GM18861 (cell line): ENCODE results near the gene PLEKHA7.

ENCODE experiments used
- ATAC-seq: cut with Tn5 transposase; IDR thresholded peaks from one replicate; pipeline ENCODE4 v1.9.1; 2021; ENCODE audit not compliant: unreplicated experiment

PLEKHA7 gene

DNA sequence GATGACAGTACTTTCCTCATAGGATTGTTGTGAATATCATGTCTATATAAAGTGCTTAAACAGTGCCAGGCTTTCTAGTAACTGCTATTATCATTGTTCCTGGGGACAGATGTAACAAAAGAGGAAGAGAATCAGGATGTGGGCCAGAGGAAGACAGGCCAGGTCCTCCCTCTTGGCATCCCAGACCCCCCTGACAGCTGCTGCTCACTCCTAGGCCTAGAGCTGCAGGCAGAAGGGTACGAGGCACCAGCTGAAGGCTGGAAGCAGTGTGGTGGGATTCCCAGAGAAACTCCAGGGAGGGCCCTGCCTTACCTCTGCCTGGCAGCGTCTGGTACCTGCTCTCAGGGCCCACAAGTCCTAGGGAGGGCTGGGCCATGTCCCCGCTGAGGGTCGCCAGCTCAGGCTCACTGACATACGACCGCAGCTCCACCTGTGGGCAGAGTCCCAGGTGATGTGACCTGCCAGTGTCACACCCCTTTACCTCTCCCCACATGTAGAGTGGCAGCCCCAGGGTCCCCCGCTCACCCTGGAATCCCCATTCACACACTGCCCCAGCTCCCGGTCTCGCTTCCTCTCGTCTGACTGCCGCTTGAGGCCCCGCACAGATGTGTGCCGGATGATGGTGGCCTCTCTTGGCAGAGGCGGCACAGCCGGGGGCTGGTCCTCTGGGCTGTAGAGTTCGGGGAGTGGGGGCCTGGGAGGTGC lies 223.6 kb downstream of the PLEKHA7 start:
- ATAC-seq, result no peak

DNA sequence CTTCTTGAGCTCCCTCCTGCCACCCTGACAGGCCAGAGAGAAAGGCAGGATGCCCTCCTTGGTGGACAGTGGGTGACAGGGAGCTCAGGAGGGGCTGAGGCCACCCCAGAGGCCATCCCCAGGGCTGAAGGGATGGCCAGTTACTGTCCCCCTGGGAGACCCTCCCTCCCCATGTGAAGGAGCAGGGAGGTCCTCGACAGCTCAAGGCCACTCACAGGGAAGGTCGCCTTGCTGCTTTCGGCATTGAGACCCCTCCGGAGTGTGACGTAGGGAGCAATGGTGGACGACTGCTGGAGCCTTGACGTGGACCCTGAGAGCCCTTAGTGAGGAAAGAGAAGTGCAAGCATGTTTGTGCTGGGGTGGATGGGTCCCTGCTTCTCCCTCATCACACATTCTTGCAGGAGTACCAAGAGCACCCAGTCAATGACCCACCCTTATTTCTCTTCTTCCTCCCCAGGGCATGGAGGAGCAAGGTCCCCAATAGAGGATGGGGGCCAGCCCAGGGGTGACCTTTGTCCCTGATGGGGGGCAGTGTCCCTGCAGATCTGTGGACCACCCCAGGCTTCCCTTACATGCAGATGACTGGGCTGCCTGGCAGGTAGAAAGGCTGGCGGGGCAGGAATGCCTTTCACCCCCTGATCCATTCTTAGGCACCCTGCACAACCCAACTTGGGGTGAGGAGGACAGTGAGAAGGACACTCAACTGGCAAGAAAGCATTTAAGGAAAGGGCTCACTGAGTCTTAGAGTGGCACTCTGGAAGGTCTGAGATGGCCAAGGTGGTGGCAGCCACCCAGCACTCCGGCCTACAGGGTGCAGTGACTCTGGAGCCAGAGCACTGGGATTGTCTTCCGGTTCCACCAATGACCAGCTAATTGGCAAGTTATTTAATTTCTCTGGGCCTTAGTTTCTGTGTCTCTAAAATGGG lies 224.4 kb downstream of the PLEKHA7 start:
- ATAC-seq, result no peak

DNA sequence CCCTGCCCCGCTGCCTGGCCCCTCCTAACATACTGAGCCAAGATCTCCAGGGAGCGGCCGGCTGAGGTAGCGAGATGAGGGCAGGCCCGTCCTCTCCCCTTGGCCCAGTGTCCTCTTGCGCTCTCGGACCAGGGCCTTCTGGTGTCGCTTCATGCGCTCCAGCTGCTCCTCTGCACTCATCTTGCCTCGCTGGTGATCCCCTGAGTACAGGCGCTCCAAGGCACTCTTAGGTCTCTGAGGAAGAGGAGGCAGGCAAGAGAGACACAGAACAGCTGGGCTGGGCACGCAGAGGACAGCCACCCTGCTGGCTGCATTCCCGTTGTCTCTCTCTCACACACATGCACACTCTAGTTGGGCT lies 225.2 kb downstream of the PLEKHA7 start:
- no peak for ATAC-seq

DNA sequence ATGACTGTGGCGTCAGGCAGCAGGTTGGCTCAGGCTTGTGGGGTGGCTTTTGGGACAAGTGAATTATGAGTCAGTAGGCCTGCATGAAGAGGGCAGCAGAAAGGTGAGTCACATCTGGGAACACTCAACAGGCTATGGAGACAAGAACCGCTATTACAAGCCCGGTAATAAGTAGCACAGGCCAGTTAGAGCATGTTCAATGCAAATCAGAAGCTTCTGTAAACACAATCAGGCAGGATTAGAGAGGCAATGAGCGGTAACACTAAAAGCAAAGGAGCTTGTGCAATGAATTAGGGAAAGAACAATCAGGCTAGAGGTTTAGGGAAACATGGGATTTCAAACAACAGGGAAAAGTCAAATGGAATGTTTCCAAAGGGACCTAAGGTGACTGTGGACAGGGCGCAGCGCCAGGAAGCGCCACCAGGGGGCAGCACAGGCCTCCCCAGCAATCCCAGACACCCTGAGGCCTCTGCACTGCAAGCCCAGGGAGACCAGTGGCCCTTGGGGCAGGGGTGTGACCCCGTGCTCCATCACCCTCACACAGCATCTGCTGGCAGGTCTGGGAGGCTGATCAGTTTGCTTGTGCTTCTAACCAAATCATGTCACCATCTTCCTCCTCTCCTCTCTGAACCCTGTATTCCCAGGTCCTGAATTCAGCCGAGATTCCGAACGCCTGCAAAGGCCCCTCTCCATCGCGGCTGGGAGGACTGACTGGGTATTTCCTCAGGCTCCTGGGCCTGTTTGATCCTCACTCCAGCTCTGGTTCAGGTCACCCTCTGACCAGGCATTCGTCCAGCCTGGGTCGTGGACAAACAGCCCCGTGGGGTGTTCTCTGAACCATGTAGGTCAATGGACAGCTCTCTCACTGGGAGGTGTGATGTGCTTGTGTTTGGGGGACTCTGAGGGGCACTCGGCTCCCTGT lies 225.8 kb downstream of the PLEKHA7 start:
- ATAC-seq, result peak; percentile 60

DNA sequence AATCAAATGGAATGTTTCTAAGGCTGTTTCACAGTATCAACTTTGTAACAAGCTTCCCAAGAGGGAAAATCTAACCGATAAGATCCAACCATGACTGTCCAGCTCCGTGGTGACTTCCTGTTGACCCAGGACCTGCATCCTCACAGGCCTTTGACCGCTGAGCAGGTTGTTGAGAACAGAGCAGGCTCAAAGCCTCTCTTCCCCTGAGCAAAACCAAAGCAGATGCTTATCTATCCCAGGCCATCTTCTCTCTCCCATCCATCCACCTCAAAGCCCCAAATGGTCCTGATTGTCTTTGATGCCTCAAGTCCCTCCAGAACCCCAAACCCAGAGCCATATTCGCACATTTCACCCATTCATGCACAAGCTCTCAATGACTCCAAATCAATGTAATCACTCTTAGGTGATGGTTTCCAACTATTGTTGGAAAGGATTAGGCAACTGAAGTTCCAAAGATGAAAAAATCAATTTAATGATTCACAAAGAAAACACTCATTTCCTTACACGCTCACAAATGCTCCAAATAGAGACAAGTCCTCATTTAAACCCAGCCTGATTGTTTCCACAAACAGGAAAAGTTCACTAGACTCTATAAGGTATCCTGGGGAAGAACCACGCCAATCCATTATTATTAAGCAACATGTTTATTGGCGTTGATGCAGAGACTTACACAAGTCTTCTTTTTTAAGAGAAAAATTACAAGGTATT lies 227.0 kb downstream of the PLEKHA7 start:
- ATAC-seq, result no peak

DNA sequence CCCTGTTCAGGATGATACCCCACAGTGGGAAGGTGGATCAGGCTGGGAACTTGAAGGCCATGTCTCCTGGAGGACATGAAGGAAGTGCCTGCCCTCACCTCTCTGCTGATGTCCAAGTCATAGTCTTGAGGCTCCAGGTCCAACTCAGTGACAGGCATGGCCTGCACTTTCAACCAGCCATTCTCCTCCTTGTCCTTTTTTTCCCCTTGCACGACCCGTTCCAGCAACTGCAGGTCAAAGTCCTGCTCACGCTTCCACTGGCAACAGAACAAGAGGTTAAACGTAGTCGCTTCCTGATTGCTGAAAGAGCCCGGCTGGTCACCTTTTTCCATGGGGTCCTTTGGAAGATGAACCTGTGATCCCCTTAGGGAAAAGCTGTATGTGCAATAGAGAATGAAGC lies 228.1 kb downstream of the PLEKHA7 start:
- no peak for ATAC-seq

DNA sequence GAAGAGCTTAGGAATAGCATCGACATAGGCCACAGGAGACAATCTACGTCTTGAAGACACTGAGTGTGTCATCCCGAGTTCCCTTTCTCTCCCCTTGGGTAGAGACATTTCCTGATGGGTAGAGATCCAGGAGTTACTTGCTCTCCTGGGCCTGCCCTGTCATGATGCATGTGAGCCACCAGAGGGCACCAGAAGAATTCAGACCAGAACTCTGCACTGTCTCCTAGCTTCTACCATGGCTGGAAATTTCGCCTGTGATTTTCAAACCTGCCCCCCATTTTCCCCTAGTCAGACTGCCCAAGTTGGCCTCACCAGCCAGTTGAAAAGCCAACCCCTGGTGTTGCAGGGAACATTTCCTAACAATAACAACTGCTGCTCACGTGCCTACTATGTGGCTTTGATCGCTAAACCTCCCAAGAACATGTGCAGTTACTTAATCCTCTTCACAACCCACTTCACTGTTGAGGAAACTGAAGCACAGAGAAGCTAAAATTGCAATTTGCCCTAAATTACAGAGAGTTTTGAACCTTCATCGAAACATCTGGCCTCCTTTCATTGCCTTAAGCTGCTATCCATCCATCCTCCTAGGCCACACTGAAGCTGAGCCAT lies 228.6 kb downstream of the PLEKHA7 start:
- ATAC-seq, result no peak

DNA sequence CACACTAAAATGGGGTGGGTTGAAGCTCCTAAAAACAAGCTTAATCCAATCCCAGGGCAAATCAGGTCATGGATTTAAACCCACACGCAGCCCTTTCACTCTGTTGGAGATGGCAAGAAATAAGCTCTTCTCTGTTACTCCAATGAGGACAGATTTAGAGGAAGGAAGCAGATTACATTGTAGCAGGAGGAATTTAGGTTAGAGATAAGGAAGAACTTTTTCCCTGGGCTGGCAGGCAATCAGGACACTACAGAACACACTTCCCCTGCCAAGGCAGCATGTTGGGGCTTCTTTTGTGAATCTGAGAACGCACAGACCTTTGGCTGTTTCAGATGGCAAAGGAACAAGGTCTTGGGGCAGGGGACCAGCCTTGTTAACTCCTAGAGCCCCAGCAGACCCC lies 229.5 kb downstream of the PLEKHA7 start:
- no peak for ATAC-seq

DNA sequence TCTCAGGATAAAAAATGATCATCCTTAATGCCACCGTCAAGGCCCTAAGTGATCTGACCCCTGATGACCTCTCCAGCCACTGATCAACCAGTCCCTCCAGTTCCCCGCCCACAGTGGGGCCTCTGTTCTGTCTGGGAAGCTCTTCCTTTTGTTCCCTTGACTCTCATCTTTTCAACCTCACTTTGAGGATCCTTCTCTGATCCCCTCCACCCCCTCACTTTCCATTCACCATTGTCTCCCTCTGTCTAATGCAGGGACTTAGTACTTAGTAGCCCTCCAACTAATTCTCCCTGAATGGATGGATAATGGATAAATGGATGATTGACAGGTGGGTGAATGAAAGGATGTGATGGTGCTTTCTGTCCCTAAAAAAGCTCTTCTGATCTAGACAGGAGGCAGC lies 230.1 kb downstream of the PLEKHA7 start:
- no peak for ATAC-seq

DNA sequence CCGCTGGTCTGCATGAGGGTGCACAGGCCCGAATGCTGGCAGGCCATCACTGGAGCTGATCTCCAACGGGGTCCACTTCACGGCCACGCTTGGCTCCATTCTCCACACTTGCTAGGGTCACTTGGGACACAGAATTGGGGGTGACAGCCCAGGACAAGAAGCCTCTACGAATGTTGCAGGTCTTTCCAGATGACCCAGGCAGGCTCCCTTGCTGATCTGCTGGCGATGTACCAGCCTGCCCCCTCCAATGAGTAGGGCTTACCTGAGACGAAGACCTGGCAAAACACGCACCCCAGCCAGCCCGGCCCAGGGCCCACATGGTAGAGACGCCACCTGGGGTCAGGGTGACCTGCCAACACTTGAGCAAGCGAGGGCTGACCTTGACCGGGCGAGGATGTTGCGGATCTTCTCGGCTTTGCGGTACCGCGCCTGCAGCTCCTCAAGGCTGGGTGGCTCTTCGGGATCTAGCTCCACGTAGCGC lies 230.9 kb downstream of the PLEKHA7 start:
- ATAC-seq, result no peak

DNA sequence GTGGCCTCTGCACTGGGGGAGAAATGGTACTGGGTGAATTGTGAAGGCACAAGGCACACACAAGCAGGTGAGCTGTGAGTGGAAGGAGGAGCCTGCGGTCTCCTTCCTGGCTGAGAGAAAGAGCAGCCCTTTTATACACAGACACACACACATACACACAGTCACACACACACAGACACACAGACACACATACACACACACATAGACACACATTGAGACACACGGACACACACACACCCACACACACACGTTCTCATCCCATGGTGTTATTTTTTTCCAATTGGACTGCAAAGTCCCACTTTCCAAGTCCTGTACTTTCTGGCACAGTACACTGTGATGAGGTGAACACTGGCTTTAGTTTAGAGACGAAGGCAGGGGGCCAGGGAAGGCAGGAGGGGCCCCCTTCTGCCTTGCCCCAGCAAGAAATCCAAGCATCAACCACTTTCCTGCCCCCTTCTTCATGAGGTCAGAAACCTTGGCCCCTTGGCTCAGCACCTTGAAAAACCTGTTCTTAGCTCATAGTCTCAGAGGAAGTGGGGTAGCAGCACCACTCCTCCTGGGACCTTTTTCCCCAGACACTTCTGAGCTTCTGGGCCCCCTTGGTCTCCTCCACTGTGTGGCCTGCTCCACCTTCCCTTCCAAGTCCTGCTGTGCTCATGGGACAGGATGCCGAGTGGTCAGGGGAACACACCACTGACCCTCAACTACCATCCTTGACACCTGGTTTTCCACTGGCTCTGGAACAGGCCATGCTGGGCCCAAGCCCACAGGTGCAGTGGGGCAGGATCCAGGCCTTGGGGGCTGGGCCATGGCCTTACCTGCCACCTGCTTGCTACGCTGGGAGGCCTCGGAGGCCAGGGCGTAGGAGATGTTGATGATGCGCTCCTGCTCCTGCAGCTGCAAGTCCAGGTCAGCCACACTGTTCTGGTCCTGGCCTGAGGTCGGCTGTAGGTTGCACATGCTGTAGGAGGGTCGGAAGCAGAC lies 232.0 kb downstream of the PLEKHA7 start:
- no peak for ATAC-seq

DNA sequence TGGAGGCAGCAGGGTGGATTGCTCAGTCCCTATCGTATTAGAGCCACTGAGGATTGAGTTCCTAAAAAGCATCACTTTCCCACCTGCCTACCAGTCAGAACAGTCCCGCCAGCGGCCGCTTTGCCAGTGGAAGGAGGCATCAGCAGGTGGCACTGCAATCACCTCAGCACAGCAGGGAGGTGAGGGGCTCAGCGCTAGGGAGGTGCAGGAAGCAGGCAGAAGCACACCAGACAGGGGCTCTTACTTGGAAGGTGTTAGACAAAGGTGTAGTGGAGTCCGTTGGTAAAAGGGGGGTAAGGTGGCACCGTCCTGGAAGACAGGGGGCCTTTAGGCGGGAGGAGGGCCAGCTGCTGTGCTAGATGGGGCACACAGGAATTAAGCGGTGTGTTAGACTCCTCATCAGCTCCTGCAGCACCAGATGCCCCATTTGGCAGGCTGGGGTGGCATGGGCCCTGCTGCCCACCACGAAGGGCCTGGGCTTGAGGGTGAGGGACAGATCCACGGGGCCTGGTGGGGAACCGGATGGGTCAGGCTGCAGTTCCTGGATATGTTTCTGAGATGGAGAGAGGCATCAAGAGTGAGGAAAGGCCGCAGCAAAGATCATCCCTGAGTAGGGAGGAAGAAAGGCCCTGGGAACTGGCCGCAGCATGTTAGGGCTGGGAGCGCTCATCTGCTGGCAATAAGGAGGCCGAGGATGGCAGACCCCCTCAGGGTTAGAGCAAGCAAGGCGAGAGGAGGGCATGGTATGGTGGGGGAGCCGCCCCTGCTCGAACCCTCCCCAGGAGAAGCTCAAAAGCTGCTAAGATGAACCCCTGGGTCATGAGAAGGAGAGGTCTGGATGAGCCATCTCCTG lies 233.3 kb downstream of the PLEKHA7 start:
- ATAC-seq, result no peak

DNA sequence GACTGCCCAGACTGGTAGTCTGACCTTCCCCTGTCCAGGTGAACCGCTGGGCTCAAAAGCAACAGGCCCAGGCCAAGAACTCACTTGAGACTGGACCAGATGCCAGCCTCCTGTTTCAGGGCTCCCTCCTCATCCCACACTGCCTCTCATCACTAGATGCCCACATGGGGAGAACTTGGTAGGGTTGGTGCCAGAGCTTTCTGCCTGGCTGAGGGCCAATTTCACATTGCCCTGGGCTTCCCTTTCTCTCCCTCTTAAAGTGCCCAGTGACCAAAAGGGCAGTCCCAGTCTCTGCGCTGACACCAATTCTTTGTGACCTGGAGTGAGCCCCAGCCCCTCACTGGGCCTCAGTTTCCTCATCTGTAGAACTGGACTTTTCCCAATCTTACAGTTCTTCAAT lies 234.1 kb downstream of the PLEKHA7 start:
- ATAC-seq, result no peak

DNA sequence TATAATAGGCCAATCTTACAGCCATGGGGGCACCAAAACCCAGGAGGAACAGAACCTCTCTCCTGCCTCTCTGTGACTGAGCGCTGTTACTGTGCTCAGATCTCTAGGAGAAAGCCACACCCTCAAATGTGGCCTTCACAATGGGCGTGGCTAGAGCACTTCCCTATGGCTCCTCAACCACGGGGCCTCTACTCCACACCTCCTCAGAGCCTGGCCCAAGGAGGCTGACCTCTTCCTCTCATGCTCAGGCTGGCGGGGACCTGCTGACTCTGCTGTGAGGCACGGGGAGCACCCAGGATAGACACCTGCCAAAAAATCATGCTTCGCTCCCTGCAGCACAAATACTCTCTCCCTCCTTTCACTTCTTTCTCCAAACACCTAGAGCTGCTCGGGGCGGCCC lies 234.8 kb downstream of the PLEKHA7 start:
- ATAC-seq, result no peak

DNA sequence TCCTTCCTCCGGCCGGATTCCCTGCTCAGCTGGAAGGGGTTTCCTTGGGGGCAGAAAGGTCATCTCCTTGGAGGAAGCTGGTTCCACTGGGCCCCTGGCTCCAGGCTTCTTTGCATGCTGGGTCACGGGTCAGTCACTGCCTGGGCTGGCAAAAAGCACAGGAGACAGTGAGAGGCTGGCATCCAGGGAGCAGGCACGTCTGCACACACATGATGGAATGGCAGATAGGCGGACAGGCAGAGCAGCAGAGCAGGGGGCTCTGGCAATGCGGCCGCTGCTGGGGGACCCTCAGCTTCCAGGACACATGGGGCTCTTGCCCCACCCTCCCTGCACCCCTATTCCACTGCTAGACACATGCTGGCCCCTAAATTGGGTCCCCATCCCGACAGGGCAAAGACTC lies 235.3 kb downstream of the PLEKHA7 start:
- ATAC-seq, result no peak

DNA sequence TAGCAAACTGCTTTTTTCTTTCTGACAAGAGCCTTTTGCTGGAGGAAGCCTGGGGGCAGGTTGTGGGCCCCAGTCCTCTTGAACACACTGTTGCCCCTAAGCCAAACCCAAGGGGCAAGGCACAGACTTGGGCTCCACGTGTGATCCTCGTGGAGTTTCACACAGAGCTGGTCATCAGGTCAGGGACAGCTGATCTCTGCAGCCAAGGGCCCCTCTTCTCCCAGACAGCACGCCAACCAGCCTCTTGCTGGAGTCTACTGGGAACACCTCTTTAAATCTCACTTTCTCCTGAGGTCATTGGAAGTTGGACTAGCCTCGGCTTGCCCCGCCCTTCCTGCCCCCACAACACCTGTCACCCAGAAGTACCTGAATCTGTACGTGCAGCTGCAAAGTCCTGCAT lies 235.9 kb downstream of the PLEKHA7 start:
- ATAC-seq, result no peak

DNA sequence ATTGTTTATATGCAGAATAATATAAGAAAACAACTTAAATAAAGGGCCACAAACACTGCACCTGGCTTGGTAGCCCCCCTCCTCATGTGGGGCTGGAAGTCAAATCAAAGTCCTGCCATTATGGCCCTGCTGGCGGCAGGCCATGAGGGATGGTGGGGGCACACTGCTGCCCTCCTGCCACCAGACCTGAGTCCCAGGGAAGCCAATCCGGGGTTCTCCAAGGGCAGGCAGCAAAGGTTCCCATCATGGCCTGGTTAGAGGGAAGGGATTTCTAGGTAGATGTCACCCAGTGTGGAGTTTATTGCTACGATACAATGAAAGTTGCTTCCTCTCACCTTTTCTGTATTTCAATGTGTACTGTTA lies 236.6 kb downstream of the PLEKHA7 start:
- no peak for ATAC-seq
